Activated CD8-positive, alpha-beta memory T cell treated with anti-CD3 and anti-CD28 coated beads for 4 hours (primary cell): ENCODE measurements around the gene ARHGEF26.

Experiments
- DNase-seq, 2 donors: peaks; one replicate each; pipeline ENCODE4 v3.0.0-alpha.2; 2020; ENCODE audit warnings: low read depth in 2 of 2

Gene ARHGEF26

GRCh38 chr3:154210986-154211385 lies 89.8 kb downstream of the ARHGEF26 start:
- DNase-seq = no peak

- DNase-seq = no peak
Observed at GRCh38 chr3:154214306-154214705, 93.1 kb downstream of the ARHGEF26 start.

DNA sequence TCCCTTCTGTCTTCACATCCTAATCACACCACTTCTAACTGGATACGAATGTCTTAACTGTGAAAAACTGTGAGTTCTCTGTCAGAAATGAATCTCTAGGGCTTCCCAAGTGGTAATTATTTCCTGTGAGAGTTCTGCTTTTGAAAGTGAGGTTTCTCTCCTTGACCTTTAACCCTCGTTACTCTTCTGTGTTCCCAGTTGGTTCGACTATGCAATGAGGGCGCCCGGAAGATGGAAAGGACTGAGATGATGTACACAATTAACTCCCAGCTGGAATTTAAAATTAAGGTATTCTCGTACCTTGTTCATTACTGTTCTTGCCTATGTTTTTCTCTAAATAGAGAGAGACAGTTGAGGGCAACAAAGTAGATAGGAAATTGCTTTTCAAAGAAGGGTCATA lies 96.5 kb downstream of the ARHGEF26 start:
- DNase-seq = no peak

DNA sequence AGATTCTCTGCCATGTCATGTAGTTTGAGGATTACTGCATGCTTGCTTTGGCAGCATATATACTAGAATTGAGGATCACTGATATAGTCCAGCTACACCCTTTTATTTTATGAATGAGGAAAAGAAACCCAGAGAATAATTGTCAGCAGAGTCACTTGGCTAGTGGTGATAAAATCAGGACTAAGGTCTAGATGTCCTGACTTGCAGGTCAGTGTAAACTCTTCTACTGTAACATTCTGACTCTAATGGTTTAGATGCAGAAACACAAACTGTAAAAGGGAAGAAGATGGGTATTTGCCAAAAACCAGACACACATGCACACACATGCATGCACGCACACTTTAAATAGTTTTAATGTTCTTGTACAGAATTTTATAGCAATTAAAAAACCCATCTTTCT lies 97.5 kb downstream of the ARHGEF26 start:
- no peak for DNase-seq

GRCh38 chr3:154220462-154220861 lies 99.3 kb downstream of the ARHGEF26 start:
- no peak for DNase-seq

GRCh38 chr3:154223519-154223918 lies 102.3 kb downstream of the ARHGEF26 start:
- DNase-seq = no peak

GRCh38 chr3:154224366-154224765 lies 103.2 kb downstream of the ARHGEF26 start:
- no peak for DNase-seq

GRCh38 chr3:154224866-154225265 lies 103.7 kb downstream of the ARHGEF26 start:
- no peak for DNase-seq

GRCh38 chr3:154225536-154225935 lies 104.3 kb downstream of the ARHGEF26 start:
- DNase-seq = no peak

DNA sequence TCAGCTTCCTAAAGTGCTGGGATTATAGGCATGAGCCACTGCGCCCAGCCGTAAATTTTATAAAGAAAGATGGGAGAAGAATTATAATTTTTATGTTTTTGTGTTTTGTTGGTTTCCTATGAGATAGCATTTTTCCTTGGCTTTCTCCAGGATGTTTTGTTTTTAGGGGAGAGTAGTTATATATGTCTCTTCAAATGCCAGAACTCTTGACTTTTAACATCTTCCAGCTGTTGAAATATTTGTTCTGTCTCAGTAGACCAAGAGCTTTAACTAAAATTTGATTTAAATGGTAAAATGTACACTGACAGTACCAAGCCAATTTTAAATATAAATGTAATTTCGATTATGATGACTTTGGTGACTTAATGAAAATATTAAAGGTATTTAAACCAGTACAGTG lies 106.3 kb downstream of the ARHGEF26 start:
- DNase-seq = no peak

- no peak for DNase-seq
Observed at GRCh38 chr3:154228561-154229216, 107.5 kb downstream of the ARHGEF26 start.

- DNase-seq = no peak
Observed at GRCh38 chr3:154229217-154229590, 108.0 kb downstream of the ARHGEF26 start.

DNA sequence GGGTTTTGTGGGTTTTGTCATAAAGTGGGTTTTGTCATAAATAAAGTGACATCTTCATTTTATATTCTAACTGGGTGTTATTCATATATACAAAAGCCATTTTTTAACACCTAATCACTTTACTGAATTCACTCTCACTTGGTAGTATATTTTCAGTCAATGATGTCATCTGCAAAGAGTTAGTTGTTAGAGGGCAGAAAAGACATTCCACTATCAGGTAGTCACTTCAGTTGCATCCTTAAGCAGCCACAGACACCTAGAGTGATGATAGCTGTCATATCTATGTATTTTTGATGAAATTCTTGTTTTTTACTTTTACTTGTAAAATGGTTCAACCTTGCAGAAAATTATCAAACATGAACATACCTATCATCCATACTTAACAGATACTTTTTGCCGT lies 114.1 kb downstream of the ARHGEF26 start:
- DNase-seq = no peak

GRCh38 chr3:154236331-154236730 lies 115.1 kb downstream of the ARHGEF26 start:
- no peak for DNase-seq

GRCh38 chr3:154240235-154240634 lies 119.0 kb downstream of the ARHGEF26 start:
- DNase-seq = no peak

DNA sequence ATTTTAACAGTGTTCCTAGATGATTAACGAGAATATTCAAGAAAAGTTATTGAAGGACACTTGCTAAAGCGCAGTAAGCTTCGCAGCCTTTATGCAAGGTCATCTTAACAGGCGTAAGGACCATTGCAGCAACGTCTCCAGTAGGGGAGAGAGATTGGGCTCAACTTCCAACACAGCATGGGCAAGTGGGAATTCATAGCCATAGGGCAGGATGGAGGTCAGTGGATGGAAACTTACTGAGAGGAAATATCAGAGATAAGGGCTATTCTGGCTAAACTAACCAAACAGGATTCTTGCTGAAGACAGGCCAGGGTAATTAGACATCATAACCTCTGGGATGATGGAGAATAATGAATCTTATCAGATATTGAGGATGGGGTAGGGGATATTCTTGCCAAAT lies 120.3 kb downstream of the ARHGEF26 start:
- DNase-seq = no peak

GRCh38 chr3:154242766-154243165 lies 121.6 kb downstream of the ARHGEF26 start:
- no peak for DNase-seq

DNA sequence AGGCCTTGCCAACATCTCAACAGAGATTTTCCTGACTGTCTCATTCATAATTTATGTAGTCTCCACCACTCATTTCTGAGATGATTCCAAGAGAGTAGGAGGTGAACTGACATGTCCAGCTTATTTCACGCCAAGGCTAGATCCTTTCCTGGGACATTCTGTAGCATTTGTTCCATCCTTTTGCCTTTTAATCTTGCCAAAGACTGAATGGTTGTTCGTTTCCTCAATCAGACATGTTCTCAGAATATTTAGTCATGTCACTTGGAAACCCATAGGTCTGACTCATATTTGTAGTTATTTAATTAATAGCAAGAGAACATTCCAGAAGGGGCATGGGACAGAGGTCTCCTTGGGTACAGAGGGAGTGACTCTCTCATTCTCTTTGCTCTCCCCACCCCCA lies 122.2 kb downstream of the ARHGEF26 start:
- DNase-seq = no peak

DNA sequence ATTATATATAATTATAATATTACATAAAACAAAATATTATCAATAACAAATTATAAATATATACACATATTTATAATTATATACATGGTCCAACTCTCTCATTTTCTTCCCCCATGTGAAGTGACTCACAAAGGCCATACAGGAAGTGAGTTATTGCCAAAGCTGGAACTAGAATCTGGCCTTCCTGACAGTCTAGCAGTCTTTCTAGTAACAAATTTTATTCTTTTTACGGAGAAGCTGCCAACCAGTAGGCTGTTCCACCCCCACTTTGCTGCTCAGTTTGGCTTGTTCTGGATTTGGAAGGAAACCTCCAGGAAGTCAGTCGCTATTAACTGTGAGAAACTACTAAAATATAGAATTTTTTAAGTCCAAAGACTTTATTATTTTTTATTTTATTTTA lies 123.5 kb downstream of the ARHGEF26 start:
- DNase-seq = no peak

- no peak for DNase-seq
Observed at GRCh38 chr3:154247806-154248415, 126.7 kb downstream of the ARHGEF26 start.

GRCh38 chr3:154250291-154250690 lies 129.1 kb downstream of the ARHGEF26 start:
- DNase-seq = no peak

DNA sequence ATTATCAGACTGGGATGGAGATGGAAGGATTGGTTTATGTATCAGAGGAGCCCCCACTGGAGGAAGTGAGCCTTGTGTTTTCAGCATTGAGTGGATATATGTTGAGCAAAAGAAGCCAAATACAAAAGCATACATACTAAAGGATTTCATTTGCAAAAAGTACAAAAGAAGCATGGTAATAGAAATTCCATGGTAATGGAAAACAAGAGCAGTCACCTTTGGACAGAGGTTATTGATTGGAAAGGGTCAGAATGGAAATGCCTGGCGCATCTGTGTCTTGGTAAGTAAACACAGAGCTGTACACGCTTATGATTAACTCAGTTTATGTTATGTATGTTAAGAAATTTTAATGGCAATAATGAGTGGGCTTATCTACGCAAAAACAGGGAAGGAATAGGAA lies 130.4 kb downstream of the ARHGEF26 start:
- DNase-seq = no peak

- peak; percentile 17 to 19 for DNase-seq
Observed at GRCh38 chr3:154252759-154253638, 131.8 kb downstream of the ARHGEF26 start.
